PFSK-1 (cell line): Measurements from ENCODE around the gene PALLD.

Experiments
- FOXP2 ChIP-seq: optimal IDR thresholded peaks from 2 replicates; pipeline ENCODE3; 2011; ENCODE audit warnings: borderline replicate concordance, control low read depth, inconsistent platforms; ENCODE audit not compliant: insufficient read depth; ENCODE audit errors: extremely low read length, extremely low read depth
- POLR2AphosphoS5 ChIP-seq: IDR thresholded peaks from 2 replicates; pipeline ENCODE4 v1.6.1; 2012; ENCODE audit warnings: low read depth, mild to moderate bottlenecking, control low read depth, low read length, moderate library complexity
- REST ChIP-seq, 2 experiments: IDR thresholded peaks; 2 replicates each; pipeline versions ENCODE4 v1.6.1 to v1.8.0; 2011 to 2012; ENCODE audit warnings: low read depth in 2 of 2, low read length in 2 of 2, control low read depth in 1 of 2, inconsistent platforms in 1 of 2, mild to moderate bottlenecking in 1 of 2, moderate library complexity in 1 of 2; ENCODE audit not compliant: insufficient read depth in 1 of 2
- SIN3A ChIP-seq: IDR thresholded peaks from 2 replicates; pipeline ENCODE4 v1.6.1; 2012; ENCODE audit warnings: mild to moderate bottlenecking, low read length, moderate library complexity, borderline replicate concordance; ENCODE audit not compliant: insufficient read depth
- TAF1 ChIP-seq: IDR thresholded peaks from 2 replicates; pipeline ENCODE4 v1.6.1; 2012; ENCODE audit warnings: low read length, control low read depth, borderline replicate concordance; ENCODE audit not compliant: insufficient read depth

Gene PALLD

GRCh38 chr4:168531305-168531704, 34.5 kb downstream of the PALLD start:
- TF ChIP-seq REST (IDR thresholded peaks at IDR 0.05; ENCODE audit: insufficient read depth in 1 of 2, low read depth in 2 of 2, low read length in 2 of 2) = no peak
- no peak for TF ChIP-seq FOXP2
- no peak for TF ChIP-seq TAF1
- TF ChIP-seq POLR2AphosphoS5 = no peak
- no peak for TF ChIP-seq SIN3A

GRCh38 chr4:168534535-168534934, 37.7 kb downstream of the PALLD start:
- no peak for TF ChIP-seq FOXP2

- TF ChIP-seq FOXP2 = no peak
- no peak for TF ChIP-seq POLR2AphosphoS5
- TF ChIP-seq SIN3A = no peak
- no peak for TF ChIP-seq TAF1
- TF ChIP-seq REST (IDR thresholded peaks at IDR 0.05; ENCODE audit: insufficient read depth in 1 of 2, low read depth in 2 of 2, low read length in 2 of 2) = no peak
Observed at GRCh38 chr4:168535689-168536088, 38.8 kb downstream of the PALLD start.

- TF ChIP-seq TAF1 (no peak), POLR2AphosphoS5 (no peak), SIN3A (no peak), FOXP2 (no peak), REST (IDR thresholded peaks at IDR 0.05; ENCODE audit: insufficient read depth in 1 of 2, low read depth in 2 of 2, low read length in 2 of 2) (no peak)
Observed at GRCh38 chr4:168536448-168536847, 39.6 kb downstream of the PALLD start.

GRCh38 chr4:168537086-168537485, 40.2 kb downstream of the PALLD start:
- no peak for TF ChIP-seq SIN3A
- TF ChIP-seq POLR2AphosphoS5 = no peak
- TF ChIP-seq REST (IDR thresholded peaks at IDR 0.05; ENCODE audit: insufficient read depth in 1 of 2, low read depth in 2 of 2, low read length in 2 of 2) = no peak
- TF ChIP-seq TAF1 = no peak
- TF ChIP-seq FOXP2 = no peak

- TF ChIP-seq REST (IDR thresholded peaks at IDR 0.05; ENCODE audit: insufficient read depth in 1 of 2, low read depth in 2 of 2, low read length in 2 of 2) = no peak
- no peak for TF ChIP-seq POLR2AphosphoS5
- no peak for TF ChIP-seq TAF1
- no peak for TF ChIP-seq FOXP2
- TF ChIP-seq SIN3A = no peak
Observed at GRCh38 chr4:168537571-168537970, 40.7 kb downstream of the PALLD start.
